Fibroblast of the aortic adventitia (primary cell): ENCODE measurements around the gene YOD1. TPM values are rescaled to one million over a fixed set of nuclear protein-coding genes. Genes with fewer than 3 reads are reported as not detected.
A peak's percentile ranks its signal among the peaks of the same experiment; 100 is the strongest.

ENCODE experiments used
- DNase-seq: peaks from one replicate; pipeline ENCODE4 v3.0.0-alpha.2; 2010; ENCODE audit warnings: low read depth
- H3K4me3 ChIP-seq: 2 replicates; pipeline ENCODE4 v1.5.1; 2011; ENCODE audit warnings: low read depth, mild to moderate bottlenecking, control low read depth, low read length, moderate library complexity
- CTCF ChIP-seq: IDR thresholded peaks from 2 replicates; pipeline ENCODE4 v1.5.1; 2011; ENCODE audit warnings: mild to moderate bottlenecking, low read length, control low read depth, inconsistent platforms; ENCODE audit not compliant: insufficient read depth
- total RNA-seq: library from RNA; depleted of rRNA; stranded (reverse); fragments of >200 nt; gene quantifications from 2 replicates; pipeline ENCODE4 v1.2.3, GENCODE V29; 2012; ENCODE audit warnings: low replicate concordance

The YOD1 gene
- total RNA-seq, 1 donor = 10.1 TPM

GRCh38 chr1:207018707-207019106 is 32.3 kb downstream of the YOD1 start:
- TF ChIP-seq CTCF = no peak
- no peak for DNase-seq
- no peak overlapping the region for H3K4me3 ChIP-seq

- peak; percentile 32 for DNase-seq
- no peak for TF ChIP-seq CTCF
- H3K4me3 ChIP-seq = no peak overlapping the region
Measured at GRCh38 chr1:207017615-207018559, 33.1 kb downstream of the YOD1 start.

- no peak for DNase-seq
- TF ChIP-seq CTCF = no peak
Measured at GRCh38 chr1:207015791-207016190, 35.2 kb downstream of the YOD1 start.

GRCh38 chr1:207014728-207015127 is 36.3 kb downstream of the YOD1 start:
- TF ChIP-seq CTCF = no peak
- H3K4me3 ChIP-seq = no peak overlapping the region
- DNase-seq = no peak

More at GRCh38 chr1:207015791-207016190, 35.2 kb downstream of the YOD1 start:
- H3K4me3 ChIP-seq = no peak overlapping the region

- no peak overlapping the region for H3K4me3 ChIP-seq
- no peak for DNase-seq
- no peak for TF ChIP-seq CTCF
Measured at GRCh38 chr1:207013321-207014085, 37.5 kb downstream of the YOD1 start.

GRCh38 chr1:207010726-207011125 is 40.3 kb downstream of the YOD1 start:
- TF ChIP-seq CTCF = no peak
- DNase-seq = no peak
- no peak overlapping the region for H3K4me3 ChIP-seq
